Astrocyte (in vitro differentiated cells and primary cell): ENCODE data around the gene ACOT2.

Experiments used
- EZH2 ChIP-seq: IDR thresholded peaks from 2 replicates; pipeline ENCODE4 v1.6.1; 2012; ENCODE audit warnings: mild to moderate bottlenecking, low read length, inconsistent platforms; ENCODE audit not compliant: insufficient read depth
- TF ChIP-seq, protein P1 (sequence below): IDR thresholded peaks from 2 replicates; pipeline ENCODE4 v1.5.1; 2011; ENCODE audit warnings: low read depth, mild to moderate bottlenecking, inconsistent platforms, low read length, moderate library complexity; ENCODE audit not compliant: insufficient read depth

DNA sequence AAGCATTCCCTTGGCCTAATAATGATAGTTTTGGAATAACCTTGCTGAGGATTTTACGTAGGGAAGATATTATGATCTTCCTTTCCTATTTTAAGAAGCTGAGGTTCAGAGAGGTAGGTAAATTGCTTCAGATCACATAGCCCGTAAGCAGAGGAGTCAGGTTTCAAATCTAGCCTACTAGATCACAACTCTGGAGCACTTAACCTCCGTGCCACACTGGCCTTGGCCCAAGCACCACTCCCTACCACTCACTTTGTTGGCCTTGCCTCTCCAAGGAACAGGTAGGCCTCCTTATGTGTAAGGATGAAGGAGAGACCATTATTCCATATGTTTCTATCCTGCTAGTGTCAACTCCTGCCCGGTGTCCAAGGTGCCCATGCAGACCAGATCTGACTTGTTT lies 44.5 kb upstream of the ACOT2 start:
- TF ChIP-seq, protein P1, sequence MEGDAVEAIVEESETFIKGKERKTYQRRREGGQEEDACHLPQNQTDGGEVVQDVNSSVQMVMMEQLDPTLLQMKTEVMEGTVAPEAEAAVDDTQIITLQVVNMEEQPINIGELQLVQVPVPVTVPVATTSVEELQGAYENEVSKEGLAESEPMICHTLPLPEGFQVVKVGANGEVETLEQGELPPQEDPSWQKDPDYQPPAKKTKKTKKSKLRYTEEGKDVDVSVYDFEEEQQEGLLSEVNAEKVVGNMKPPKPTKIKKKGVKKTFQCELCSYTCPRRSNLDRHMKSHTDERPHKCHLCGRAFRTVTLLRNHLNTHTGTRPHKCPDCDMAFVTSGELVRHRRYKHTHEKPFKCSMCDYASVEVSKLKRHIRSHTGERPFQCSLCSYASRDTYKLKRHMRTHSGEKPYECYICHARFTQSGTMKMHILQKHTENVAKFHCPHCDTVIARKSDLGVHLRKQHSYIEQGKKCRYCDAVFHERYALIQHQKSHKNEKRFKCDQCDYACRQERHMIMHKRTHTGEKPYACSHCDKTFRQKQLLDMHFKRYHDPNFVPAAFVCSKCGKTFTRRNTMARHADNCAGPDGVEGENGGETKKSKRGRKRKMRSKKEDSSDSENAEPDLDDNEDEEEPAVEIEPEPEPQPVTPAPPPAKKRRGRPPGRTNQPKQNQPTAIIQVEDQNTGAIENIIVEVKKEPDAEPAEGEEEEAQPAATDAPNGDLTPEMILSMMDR: no peak
- TF ChIP-seq EZH2: no peak
